Measurements from ENCODE around the gene LHPP.
A peak's percentile ranks its signal among the peaks of the same experiment; 100 is the strongest.

LHPP gene

GRCh38 chr10:124624006-124624405 is 162.4 kb downstream of the LHPP start:
- Histone ChIP-seq H3K4me3 (ENCODE audit: low read length in 2 of 2) (no peak overlapping the region), H4K8ac (ENCODE audit: low read depth, low read length) (no peak overlapping the region), H2BK5ac (ENCODE audit: low read length) (no peak overlapping the region), H3K4me2 (ENCODE audit: insufficient read depth, low read length, poor library complexity, severe bottlenecking) (no peak overlapping the region), H3K9ac (ENCODE audit: low read depth, low read length, poor library complexity) (no peak overlapping the region), H3K27ac (replicated peaks; ENCODE audit: low read length) (no peak overlapping the region), H3K14ac (ENCODE audit: low read length) (no peak overlapping the region), H3K79me1 (ENCODE audit: low read depth, low read length) (peaks cover 24% of the 10 kb centered on the region), H2AFZ (ENCODE audit: low read length) (no peak overlapping the region), H2BK15ac (ENCODE audit: low read length) (no peak overlapping the region), H2BK120ac (ENCODE audit: low read depth, low read length) (no peak overlapping the region), H3K27me3 (ENCODE audit: control insufficient read depth in 3 of 3, insufficient read depth in 3 of 3, low read depth in 1 of 3, low read length in 3 of 3) (no peaks in the 10 kb centered on the region), H3K4ac (ENCODE audit: low read length) (no peak overlapping the region), H3K23ac (ENCODE audit: low read depth, low read length, poor library complexity) (no peak overlapping the region), H3K9me3 (replicated peaks in 1 of 2; ENCODE audit: control insufficient read depth in 2 of 2, insufficient read depth in 1 of 2, low read depth in 1 of 2, low read length in 2 of 2) (no peaks in the 10 kb centered on the region), H4K91ac (ENCODE audit: low read depth, low read length, poor library complexity) (no peak overlapping the region), H2AK5ac (ENCODE audit: low read depth, low read length) (no peak overlapping the region), H3K36me3 (replicated peaks in 1 of 2; ENCODE audit: control insufficient read depth in 2 of 2, insufficient read depth in 2 of 2, low read length in 2 of 2) (peaks cover 3 to 15% of the 10 kb centered on the region in 2 donors), H2BK12ac (ENCODE audit: low read length) (no peak overlapping the region), H3K4me1 (ENCODE audit: control insufficient read depth in 2 of 2, insufficient read depth in 1 of 2, low read depth in 1 of 2, low read length in 2 of 2) (peaks cover 0 to 41% of the 10 kb centered on the region in 2 donors), H3K18ac (ENCODE audit: low read length) (peak overlapping the region; percentile 81)
- no peak for DNase-seq (ENCODE audit: low spot score)
- no CpG with 5 or more reads among the region's 13 CpGs for WGBS, 2 donors (ENCODE audit: extremely low coverage in 2 of 2, insufficient read length in 2 of 2, insufficient replicate concordance in 1 of 2)

- peak overlapping the region; percentile 73 for H3K9ac ChIP-seq (ENCODE audit: low read depth, low read length, poor library complexity)
- peaks cover 3 to 15% of the 10 kb centered on the region in 2 donors for H3K36me3 ChIP-seq (replicated peaks in 1 of 2; ENCODE audit: control insufficient read depth in 2 of 2, insufficient read depth in 2 of 2, low read length in 2 of 2)
- no peak overlapping the region for H2BK120ac ChIP-seq (ENCODE audit: low read depth, low read length)
- no peak overlapping the region for H2AFZ ChIP-seq (ENCODE audit: low read length)
- H3K18ac ChIP-seq (ENCODE audit: low read length): peak overlapping the region; percentile 81
- H3K4me1 ChIP-seq (ENCODE audit: control insufficient read depth in 2 of 2, insufficient read depth in 1 of 2, low read depth in 1 of 2, low read length in 2 of 2): peaks cover 0 to 41% of the 10 kb centered on the region in 2 donors
- H2BK12ac ChIP-seq (ENCODE audit: low read length): no peak overlapping the region
- no peak overlapping the region for H3K4ac ChIP-seq (ENCODE audit: low read length)
- H3K23ac ChIP-seq (ENCODE audit: low read depth, low read length, poor library complexity): peak overlapping the region; percentile 34
- no peak overlapping the region for H3K27ac ChIP-seq (replicated peaks; ENCODE audit: low read length)
- DNase-seq (ENCODE audit: low spot score): no peak
- no peak overlapping the region for H2BK5ac ChIP-seq (ENCODE audit: low read length)
- H3K4me3 ChIP-seq (ENCODE audit: low read length in 2 of 2): no peak overlapping the region
- H3K27me3 ChIP-seq (ENCODE audit: control insufficient read depth in 3 of 3, insufficient read depth in 3 of 3, low read depth in 1 of 3, low read length in 3 of 3): no peaks in the 10 kb centered on the region
- WGBS, 2 donors (ENCODE audit: extremely low coverage in 2 of 2, insufficient read length in 2 of 2, insufficient replicate concordance in 1 of 2): no CpG with 5 or more reads among the region's 9 CpGs
- H3K14ac ChIP-seq (ENCODE audit: low read length): no peak overlapping the region
- H3K4me2 ChIP-seq (ENCODE audit: insufficient read depth, low read length, poor library complexity, severe bottlenecking): no peak overlapping the region
- peak overlapping the region; percentile 59 for H2BK15ac ChIP-seq (ENCODE audit: low read length)
- no peak overlapping the region for H4K91ac ChIP-seq (ENCODE audit: low read depth, low read length, poor library complexity)
- H3K9me3 ChIP-seq (replicated peaks in 1 of 2; ENCODE audit: control insufficient read depth in 2 of 2, insufficient read depth in 1 of 2, low read depth in 1 of 2, low read length in 2 of 2): no peaks in the 10 kb centered on the region
- H3K79me1 ChIP-seq (ENCODE audit: low read depth, low read length): peaks cover 26% of the 10 kb centered on the region
- peak overlapping the region; percentile 12 for H2AK5ac ChIP-seq (ENCODE audit: low read depth, low read length)
- no peak overlapping the region for H4K8ac ChIP-seq (ENCODE audit: low read depth, low read length)
Observed at GRCh38 chr10:124624466-124624865, 162.8 kb downstream of the LHPP start.

DNA sequence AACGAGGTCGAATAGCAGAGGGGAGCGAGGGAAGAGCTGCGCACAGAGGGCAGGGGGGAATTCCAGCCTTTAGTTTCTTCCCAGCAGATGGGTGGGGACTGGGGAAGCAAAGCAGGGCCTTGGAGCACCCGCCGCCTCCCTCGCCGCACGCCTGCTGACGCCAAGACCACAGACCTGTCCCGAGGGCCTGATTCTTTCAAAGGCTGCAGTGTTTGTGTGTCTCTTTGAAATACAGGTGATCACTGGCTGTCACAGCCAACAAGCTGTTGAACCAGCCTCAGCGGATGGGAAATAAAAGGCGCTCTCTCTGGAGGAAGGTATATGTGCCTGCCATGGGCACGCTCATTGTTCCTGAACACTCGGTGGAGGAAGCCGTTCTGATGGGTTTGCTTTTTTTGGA is 163.3 kb downstream of the LHPP start:
- Histone ChIP-seq H3K36me3 (replicated peaks in 1 of 2; ENCODE audit: control insufficient read depth in 2 of 2, insufficient read depth in 2 of 2, low read length in 2 of 2) (peaks cover 3 to 15% of the 10 kb centered on the region in 2 donors), H3K27me3 (ENCODE audit: control insufficient read depth in 3 of 3, insufficient read depth in 3 of 3, low read depth in 1 of 3, low read length in 3 of 3) (no peaks in the 10 kb centered on the region), H2AFZ (ENCODE audit: low read length) (no peak overlapping the region), H3K4me3 (ENCODE audit: low read length in 2 of 2) (no peak overlapping the region), H3K9me3 (replicated peaks in 1 of 2; ENCODE audit: control insufficient read depth in 2 of 2, insufficient read depth in 1 of 2, low read depth in 1 of 2, low read length in 2 of 2) (no peaks in the 10 kb centered on the region), H2BK12ac (ENCODE audit: low read length) (no peak overlapping the region), H3K9ac (ENCODE audit: low read depth, low read length, poor library complexity) (peak overlapping the region; percentile 73), H4K8ac (ENCODE audit: low read depth, low read length) (no peak overlapping the region), H3K18ac (ENCODE audit: low read length) (peak overlapping the region; percentile 81), H3K4ac (ENCODE audit: low read length) (no peak overlapping the region), H3K4me1 (ENCODE audit: control insufficient read depth in 2 of 2, insufficient read depth in 1 of 2, low read depth in 1 of 2, low read length in 2 of 2) (peaks cover 0 to 41% of the 10 kb centered on the region in 2 donors), H2BK5ac (ENCODE audit: low read length) (no peak overlapping the region), H3K14ac (ENCODE audit: low read length) (no peak overlapping the region), H2BK120ac (ENCODE audit: low read depth, low read length) (no peak overlapping the region), H4K91ac (ENCODE audit: low read depth, low read length, poor library complexity) (no peak overlapping the region), H2BK15ac (ENCODE audit: low read length) (peak overlapping the region; percentile 59), H3K4me2 (ENCODE audit: insufficient read depth, low read length, poor library complexity, severe bottlenecking) (no peak overlapping the region), H3K23ac (ENCODE audit: low read depth, low read length, poor library complexity) (peak overlapping the region; percentile 34), H3K79me1 (ENCODE audit: low read depth, low read length) (peaks cover 26% of the 10 kb centered on the region), H2AK5ac (ENCODE audit: low read depth, low read length) (peak overlapping the region; percentile 12), H3K27ac (replicated peaks; ENCODE audit: low read length) (no peak overlapping the region)
- WGBS, 2 donors (ENCODE audit: extremely low coverage in 2 of 2, insufficient read length in 2 of 2, insufficient replicate concordance in 1 of 2): no CpG with 5 or more reads among the region's 16 CpGs
- DNase-seq (ENCODE audit: low spot score): no peak

DNA sequence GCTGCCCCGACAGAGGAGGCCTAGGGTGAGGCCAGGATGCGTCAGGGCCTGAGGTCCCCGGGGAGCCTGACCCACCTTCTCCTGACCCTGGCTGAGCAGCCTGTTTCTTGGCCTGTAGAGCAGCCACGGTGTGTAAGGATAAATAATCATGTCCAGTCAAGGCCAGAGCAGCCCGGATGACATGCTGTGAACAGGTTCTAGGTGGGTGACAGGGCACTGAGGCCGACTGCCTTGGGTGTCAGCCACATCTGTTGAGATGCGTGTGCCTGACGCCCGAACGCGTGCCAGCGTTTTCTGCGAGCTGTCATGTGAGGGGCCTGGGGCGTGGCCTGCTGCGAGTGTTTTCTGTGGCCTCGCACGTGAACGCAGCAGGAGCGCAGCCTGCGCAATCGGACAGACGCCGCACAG is 164.2 kb downstream of the LHPP start:
- no CpG with 5 or more reads among the region's 23 CpGs for WGBS, 2 donors (ENCODE audit: extremely low coverage in 2 of 2, insufficient read length in 2 of 2, insufficient replicate concordance in 1 of 2)

More for the DNA sequence above, 164.2 kb downstream of the LHPP start:
- no peak overlapping the region for H3K9ac ChIP-seq (ENCODE audit: low read depth, low read length, poor library complexity)
- H3K36me3 ChIP-seq (replicated peaks in 1 of 2; ENCODE audit: control insufficient read depth in 2 of 2, insufficient read depth in 2 of 2, low read length in 2 of 2): peaks cover 2 to 15% of the 10 kb centered on the region in 2 donors
- peak overlapping the region; percentile 54 for H4K91ac ChIP-seq (ENCODE audit: low read depth, low read length, poor library complexity)
- peak overlapping the region; percentile 94 for H3K23ac ChIP-seq (ENCODE audit: low read depth, low read length, poor library complexity)
- H3K14ac ChIP-seq (ENCODE audit: low read length): no peak overlapping the region
- no peak overlapping the region for H2BK5ac ChIP-seq (ENCODE audit: low read length)
- no peak for DNase-seq (ENCODE audit: low spot score)
- no peaks in the 10 kb centered on the region for H3K27me3 ChIP-seq (ENCODE audit: control insufficient read depth in 3 of 3, insufficient read depth in 3 of 3, low read depth in 1 of 3, low read length in 3 of 3)
- no peak overlapping the region for H2BK15ac ChIP-seq (ENCODE audit: low read length)
- no peak overlapping the region for H3K4me2 ChIP-seq (ENCODE audit: insufficient read depth, low read length, poor library complexity, severe bottlenecking)
- peaks cover 0 to 40% of the 10 kb centered on the region in 2 donors for H3K4me1 ChIP-seq (ENCODE audit: control insufficient read depth in 2 of 2, insufficient read depth in 1 of 2, low read depth in 1 of 2, low read length in 2 of 2)
- no peaks in the 10 kb centered on the region for H3K9me3 ChIP-seq (replicated peaks in 1 of 2; ENCODE audit: control insufficient read depth in 2 of 2, insufficient read depth in 1 of 2, low read depth in 1 of 2, low read length in 2 of 2)
- no peak overlapping the region for H2BK120ac ChIP-seq (ENCODE audit: low read depth, low read length)
- H3K27ac ChIP-seq (replicated peaks; ENCODE audit: low read length): no peak overlapping the region
- peak overlapping the region; percentile 12 for H2AK5ac ChIP-seq (ENCODE audit: low read depth, low read length)
- H3K79me1 ChIP-seq (ENCODE audit: low read depth, low read length): peaks cover 22% of the 10 kb centered on the region
- no peak overlapping the region for H2AFZ ChIP-seq (ENCODE audit: low read length)
- peak overlapping the region; percentile 33 for H3K18ac ChIP-seq (ENCODE audit: low read length)
- peak overlapping the region in 1 of 2 donors; percentile 32 for H3K4me3 ChIP-seq (ENCODE audit: low read length in 2 of 2)
- H4K8ac ChIP-seq (ENCODE audit: low read depth, low read length): no peak overlapping the region
- peak overlapping the region; percentile 82 for H2BK12ac ChIP-seq (ENCODE audit: low read length)
- no peak overlapping the region for H3K4ac ChIP-seq (ENCODE audit: low read length)

Data from neuronal stem cell (in vitro differentiated cells).